ENCODE data around the gene ST7L. TPM values are rescaled to one million over a fixed set of nuclear protein-coding genes. Genes with fewer than 3 reads are reported as not detected.

The ST7L gene, protein sequence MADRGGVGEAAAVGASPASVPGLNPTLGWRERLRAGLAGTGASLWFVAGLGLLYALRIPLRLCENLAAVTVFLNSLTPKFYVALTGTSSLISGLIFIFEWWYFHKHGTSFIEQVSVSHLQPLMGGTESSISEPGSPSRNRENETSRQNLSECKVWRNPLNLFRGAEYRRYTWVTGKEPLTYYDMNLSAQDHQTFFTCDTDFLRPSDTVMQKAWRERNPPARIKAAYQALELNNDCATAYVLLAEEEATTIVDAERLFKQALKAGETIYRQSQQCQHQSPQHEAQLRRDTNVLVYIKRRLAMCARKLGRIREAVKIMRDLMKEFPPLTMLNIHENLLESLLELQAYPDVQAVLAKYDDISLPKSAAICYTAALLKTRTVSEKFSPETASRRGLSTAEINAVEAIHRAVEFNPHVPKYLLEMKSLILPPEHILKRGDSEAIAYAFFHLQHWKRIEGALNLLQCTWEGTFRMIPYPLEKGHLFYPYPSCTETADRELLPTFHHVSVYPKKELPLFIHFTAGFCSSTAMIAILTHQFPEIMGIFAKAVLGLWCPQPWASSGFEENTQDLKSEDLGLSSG
- 14.7 and 16.9 TPM in 2 replicates for total RNA-seq (2012; rRNA removed)
- polyA plus RNA-seq (2012; rRNA removed): 7.7 TPM in 2 replicates
- polyA plus RNA-seq (2012; cell fraction: cytosol; rRNA removed): 3.7 and 6.0 TPM in 2 replicates
- 4.1 and 12.0 TPM in 2 replicates for polyA plus RNA-seq (2012; cell fraction: nucleus; rRNA removed; ENCODE audit: low replicate concordance)
- Bru-seq, nascent RNA: percentile 79 among the genes with signal in this experiment
- BruChase-seq, experiment 1, labeled RNA remaining after a 6-hour chase: percentile 84 among the genes with signal in this experiment
- BruChase-seq, experiment 2, labeled RNA remaining after a 2-hour chase: percentile 80 among the genes with signal in this experiment
- long read RNA-seq, full-length matches to known transcripts: 4 of 15 reads
- long read RNA-seq, partial matches to known transcripts: 3 of 15 reads
- long read RNA-seq, other reads (novel, unspliced or antisense): 8 of 15 reads

DNA sequence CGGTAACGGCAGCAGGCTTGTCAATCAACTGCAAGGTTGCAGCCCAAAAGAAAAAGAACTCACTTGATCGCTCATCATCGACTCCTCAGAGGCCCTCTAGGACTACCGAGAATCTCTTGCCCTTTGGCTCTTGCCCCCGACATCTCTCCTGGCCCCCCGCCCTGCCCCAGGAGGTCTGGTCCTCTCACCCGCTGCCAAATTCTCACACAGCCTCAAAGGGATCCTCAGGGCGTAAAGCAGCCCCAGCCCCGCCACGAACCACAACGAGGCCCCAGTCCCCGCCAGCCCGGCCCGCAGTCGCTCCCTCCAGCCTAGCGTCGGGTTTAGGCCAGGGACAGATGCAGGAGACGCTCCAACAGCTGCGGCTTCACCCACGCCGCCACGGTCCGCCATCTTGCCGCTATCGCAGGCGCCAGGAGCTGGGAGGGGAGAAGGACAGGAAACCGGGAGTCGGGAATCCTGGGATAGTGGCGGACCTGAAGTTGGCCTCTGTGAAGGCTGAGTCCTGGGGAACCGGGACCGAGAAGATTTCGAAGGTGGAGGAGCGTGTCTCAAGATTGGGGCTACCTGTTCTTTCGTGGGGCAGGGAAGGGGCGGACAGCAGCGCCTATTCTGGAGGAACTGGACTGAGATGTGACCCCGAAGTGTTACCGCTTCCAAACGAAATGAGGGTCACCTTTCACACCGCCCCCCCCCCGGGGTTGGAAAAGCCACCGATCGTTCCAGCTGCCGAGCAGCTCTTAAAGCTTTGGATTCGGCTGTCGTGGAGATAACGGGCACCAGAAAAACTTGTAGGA is at the start of gene ST7L:
Gene ST7L (minus strand): TSS at position 421 of the 797 bp plus-strand sequence. CDS start 28 bp downstream, at position 393.
- 0 out of 2 replicates have a peak, but pooled peaks cover 3% of the 10 kb centered on the region for H3K36me3 ChIP-seq (ENCODE audit: control insufficient read depth, insufficient read depth, low read length)
- ATAC-seq (ENCODE audit: low read depth) (peak; percentile 74), DNase-seq (peak; percentile 69)
- dilution Hi-C loops (cut with HindIII; ENCODE audit: low sequenced_read_pairs, unreplicated experiment): no loop called here
- no peaks in the 10 kb centered on the region for H3K9me1 ChIP-seq (ENCODE audit: insufficient read depth, low read length)
- H3K18ac ChIP-seq (ENCODE audit: low read depth, low read length): peak within 1 kb of the TSS; percentile 98
- H3K56ac ChIP-seq (ENCODE audit: extremely low read depth, insufficient read depth, low read length): peak within 1 kb of the TSS; percentile 98
- POLR2A ChIA-PET (ENCODE audit: unreplicated experiment): interaction anchor here (0.6 to 1.0 kb wide), 3 partner anchors 56 to 223 kb away, joined by 3 to 11 read pairs (median 4); partner anchors contain the start of gene MOV10
- peak within 1 kb of the TSS; percentile 99 for H3K9ac ChIP-seq (ENCODE audit: low read depth, low read length)
- no peaks in the 10 kb centered on the region for H3K4me1 ChIP-seq (ENCODE audit: control insufficient read depth, insufficient read depth, low read length)
- peak within 1 kb of the TSS; percentile 97 for H3K4me2 ChIP-seq (ENCODE audit: low read depth, low read length)
- H2BK120ac ChIP-seq (ENCODE audit: low read depth, low read length): peak within 1 kb of the TSS; percentile 91
- peak within 1 kb of the TSS; percentile 98 for H3K14ac ChIP-seq (replicated peaks; ENCODE audit: low read depth, low read length)
- H3K27ac ChIP-seq (ENCODE audit: insufficient read depth, low read length): peak within 1 kb of the TSS; percentile 99
- no peaks in the 10 kb centered on the region for H3K9me3 ChIP-seq (ENCODE audit: control insufficient read depth, insufficient read depth, low read length)
- 0% methylated on average over 13 of the region's 48 CpGs; no CpG with 5 or more reads in 1 of the 2 experiments for WGBS, 2 experiments (ENCODE audit: extremely low coverage in 2 of 2, insufficient read length in 1 of 2)
- in situ Hi-C loops (cut with MboI; ENCODE audit: low sequenced_read_pairs): loop anchor here (5.0 kb wide), 2 partner anchors 117 to 227 kb away; no protein-coding TSS in a partner anchor
- no peak for TF ChIP-seq NFE2L2 (IDR thresholded peaks at IDR 0.05; ENCODE audit: low read depth, low read length)
- TF ChIP-seq MAZ (IDR thresholded peaks at IDR 0.05; ENCODE audit: borderline replicate concordance, low read depth, low read length): no peak; the same call in 1 of the 2 replicates
- peak; percentile 62; the same call in 1 of the 2 replicates for TF ChIP-seq MXI1 (IDR thresholded peaks at IDR 0.05; ENCODE audit: borderline replicate concordance, low read depth, low read length)
- no peak for TF ChIP-seq RAD21 (IDR thresholded peaks at IDR 0.05; ENCODE audit: low read length)
- TF ChIP-seq BHLHE40 (IDR thresholded peaks at IDR 0.05; ENCODE audit: low read depth, low read length): no peak
- TF ChIP-seq CHD1 (IDR thresholded peaks at IDR 0.05; ENCODE audit: low read depth, low read length): no peak; the same call in 1 of the 2 replicates
- no peak for TF ChIP-seq RCOR1 (IDR thresholded peaks at IDR 0.05; ENCODE audit: insufficient replicate concordance, low read length)
- peak within 1 kb of the TSS; percentile 81; the same call in 1 of the 2 replicates for H2BK20ac ChIP-seq (ENCODE audit: low read depth, low read length)
- H3K23ac ChIP-seq (ENCODE audit: low read depth, low read length): peak within 1 kb of the TSS; percentile 98
- peak within 1 kb of the TSS; percentile 97 for H2BK5ac ChIP-seq (ENCODE audit: low read depth, low read length, poor library complexity, severe bottlenecking)
- H4K8ac ChIP-seq (ENCODE audit: low read depth in 2 of 2, low read length in 2 of 2): peak within 1 kb of the TSS; percentile 99 to 100
- no peaks in the 10 kb centered on the region for H3K27me3 ChIP-seq (ENCODE audit: control insufficient read depth, insufficient read depth, low read length)
- peak within 1 kb of the TSS; percentile 91 for H2BK15ac ChIP-seq (ENCODE audit: low read depth, low read length)
- H2AFZ ChIP-seq (replicated peaks; ENCODE audit: low read length, poor library complexity): peak within 1 kb of the TSS; percentile 97
- peak within 1 kb of the TSS; percentile 100 for H4K5ac ChIP-seq (ENCODE audit: low read depth, low read length)
- intact Hi-C loops (cut with micrococcal nuclease): loop anchor here (1.0 to 2.0 kb wide), 2 partner anchors 56 to 88 kb away; partner anchors contain the start of genes MOV10 and RHOC
- peak within 1 kb of the TSS; percentile 95 for H2AK5ac ChIP-seq (ENCODE audit: low read depth, low read length)
- H3K4me3 ChIP-seq (ENCODE audit: insufficient read depth, low read depth, low read length): peak within 1 kb of the TSS; percentile 86
- H2AK9ac ChIP-seq (replicated peaks; ENCODE audit: low read depth, low read length, poor library complexity): peak within 1 kb of the TSS; percentile 100
- CTCF ChIA-PET: interaction anchor here (0.7 to 1.1 kb wide), 4 partner anchors 9 to 228 kb away, joined by 3 to 4 read pairs (median 4); no protein-coding TSS in a partner anchor
- BruUV-seq (replicated peaks): no TSS peak
- peaks cover 2 to 31% of the 10 kb centered on the region in 2 experiments; a peak in 2 of 4 replicates for H3K79me1 ChIP-seq (ENCODE audit: low read depth in 1 of 2, low read length in 2 of 2)
- H4K91ac ChIP-seq (ENCODE audit: insufficient read depth, low read depth, low read length): peak within 1 kb of the TSS; percentile 97
- H4K20me1 ChIP-seq (ENCODE audit: insufficient read depth, low read length): peaks cover 26% of the 10 kb centered on the region; the same call in 1 of the 2 replicates
- peak within 1 kb of the TSS; percentile 99 for H3K4ac ChIP-seq (ENCODE audit: low read depth, low read length)

Data from IMR-90 (cell line).